ENCODE results near the gene SPTB. TPM values are rescaled to one million over a fixed set of nuclear protein-coding genes. Genes with fewer than 3 reads are reported as not detected.

Gene SPTB
- total RNA-seq, 2 donors from 2014 or later, result 5.6 to 9.9 TPM

DNA sequence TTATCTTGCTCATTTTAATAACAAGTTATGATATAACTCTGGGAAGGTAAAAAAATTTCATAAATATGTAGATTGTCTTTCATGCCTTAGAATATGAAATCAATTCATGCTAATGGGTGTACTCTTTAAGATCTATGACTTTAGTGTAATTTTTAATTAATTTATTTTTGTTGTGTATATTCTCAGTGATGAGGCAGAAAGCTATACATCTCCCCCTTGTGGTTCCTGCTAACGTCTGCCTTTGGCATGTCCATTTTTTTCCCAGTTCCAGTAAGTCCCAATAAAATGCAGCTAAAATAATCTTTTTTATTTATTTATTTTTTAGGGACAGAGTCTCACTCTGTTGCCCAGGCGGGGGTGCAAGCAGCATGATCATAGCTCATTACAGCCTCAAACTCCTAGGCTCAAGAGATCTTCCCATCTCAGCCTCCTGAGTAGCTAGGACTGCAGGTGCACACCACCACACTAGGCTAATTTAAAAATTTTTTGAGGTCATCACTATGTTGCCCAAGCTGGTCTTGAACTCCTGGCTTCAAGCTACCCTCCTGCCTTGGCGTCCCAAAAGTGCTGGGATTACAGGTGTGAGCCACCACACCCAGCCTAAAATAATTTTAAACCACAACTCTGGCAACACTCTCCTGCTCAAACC, 31.3 kb upstream of the SPTB start:
- no peak for DNase-seq (ENCODE audit: low spot score)
- no peak overlapping the region for H3K27ac ChIP-seq
- H3K36me3 ChIP-seq, result no peaks in the 10 kb centered on the region
- no peaks in the 10 kb centered on the region for H3K27me3 ChIP-seq (replicated peaks; ENCODE audit: insufficient read depth)
- no peaks in the 10 kb centered on the region for H3K9me3 ChIP-seq
- no peak overlapping the region for H3K4me3 ChIP-seq
- ATAC-seq (ENCODE audit: insufficient number of reproducible peaks, low FRiP score, low read depth), result no peak
- peaks cover 7 to 14% of the 10 kb centered on the region in 2 donors for H3K4me1 ChIP-seq (ENCODE audit: control insufficient read depth in 1 of 2, low read depth in 2 of 2)
- TF ChIP-seq, protein P1, sequence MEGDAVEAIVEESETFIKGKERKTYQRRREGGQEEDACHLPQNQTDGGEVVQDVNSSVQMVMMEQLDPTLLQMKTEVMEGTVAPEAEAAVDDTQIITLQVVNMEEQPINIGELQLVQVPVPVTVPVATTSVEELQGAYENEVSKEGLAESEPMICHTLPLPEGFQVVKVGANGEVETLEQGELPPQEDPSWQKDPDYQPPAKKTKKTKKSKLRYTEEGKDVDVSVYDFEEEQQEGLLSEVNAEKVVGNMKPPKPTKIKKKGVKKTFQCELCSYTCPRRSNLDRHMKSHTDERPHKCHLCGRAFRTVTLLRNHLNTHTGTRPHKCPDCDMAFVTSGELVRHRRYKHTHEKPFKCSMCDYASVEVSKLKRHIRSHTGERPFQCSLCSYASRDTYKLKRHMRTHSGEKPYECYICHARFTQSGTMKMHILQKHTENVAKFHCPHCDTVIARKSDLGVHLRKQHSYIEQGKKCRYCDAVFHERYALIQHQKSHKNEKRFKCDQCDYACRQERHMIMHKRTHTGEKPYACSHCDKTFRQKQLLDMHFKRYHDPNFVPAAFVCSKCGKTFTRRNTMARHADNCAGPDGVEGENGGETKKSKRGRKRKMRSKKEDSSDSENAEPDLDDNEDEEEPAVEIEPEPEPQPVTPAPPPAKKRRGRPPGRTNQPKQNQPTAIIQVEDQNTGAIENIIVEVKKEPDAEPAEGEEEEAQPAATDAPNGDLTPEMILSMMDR (IDR thresholded peaks at IDR 0.05), result peak; percentile 29

- H3K27me3 ChIP-seq (replicated peaks; ENCODE audit: insufficient read depth), result no peaks in the 10 kb centered on the region
- no peak for ATAC-seq (ENCODE audit: insufficient number of reproducible peaks, low FRiP score, low read depth)
- TF ChIP-seq, protein P1 (IDR thresholded peaks at IDR 0.05), result no peak
- H3K27ac ChIP-seq, result no peak overlapping the region
- no peak for DNase-seq (ENCODE audit: low spot score)
- no peaks in the 10 kb centered on the region for H3K36me3 ChIP-seq
- H3K4me3 ChIP-seq, result no peak overlapping the region
- H3K9me3 ChIP-seq, result no peaks in the 10 kb centered on the region
- no peaks in the 10 kb centered on the region for H3K4me1 ChIP-seq (ENCODE audit: control insufficient read depth in 1 of 2, low read depth in 2 of 2)
Measured at GRCh38 chr14:64906022-64906421, 26.3 kb upstream of the SPTB start.

DNA sequence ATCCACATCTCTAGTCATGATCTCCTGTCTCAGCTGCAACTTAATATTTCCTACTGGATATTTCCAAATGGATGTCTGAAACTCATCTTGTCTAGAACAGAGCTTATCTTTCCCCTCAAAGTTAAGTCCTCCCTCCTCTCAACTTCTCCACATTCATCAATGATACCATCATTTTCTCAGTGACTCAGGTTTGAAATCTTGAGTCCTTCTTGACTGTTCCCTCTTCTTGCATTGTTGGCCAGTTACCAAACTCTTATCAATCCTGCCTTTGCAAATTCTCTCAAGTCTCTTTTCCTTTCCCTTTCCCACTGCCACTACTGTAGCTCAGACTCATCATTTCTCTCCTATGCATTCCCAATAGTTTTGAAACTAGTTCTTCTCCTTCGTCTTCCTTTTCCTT, 20.3 kb upstream of the SPTB start:
- ATAC-seq (ENCODE audit: insufficient number of reproducible peaks, low FRiP score, low read depth), result no peak
- Histone ChIP-seq H3K27ac (no peak overlapping the region), H3K4me3 (no peak overlapping the region), H3K4me1 (ENCODE audit: control insufficient read depth in 1 of 2, low read depth in 2 of 2) (no peaks in the 10 kb centered on the region), H3K27me3 (replicated peaks; ENCODE audit: insufficient read depth) (no peaks in the 10 kb centered on the region), H3K9me3 (no peaks in the 10 kb centered on the region), H3K36me3 (no peaks in the 10 kb centered on the region)
- TF ChIP-seq, protein P1 (IDR thresholded peaks at IDR 0.05), result no peak
- DNase-seq (ENCODE audit: low spot score), result no peak

GRCh38 chr14:64891839-64892375, 12.2 kb upstream of the SPTB start:
- Histone ChIP-seq H3K4me1 (ENCODE audit: control insufficient read depth in 1 of 2, low read depth in 2 of 2) (no peaks in the 10 kb centered on the region), H3K27ac (no peak overlapping the region), H3K9me3 (no peaks in the 10 kb centered on the region), H3K4me3 (no peak overlapping the region), H3K36me3 (no peaks in the 10 kb centered on the region), H3K27me3 (replicated peaks; ENCODE audit: insufficient read depth) (no peaks in the 10 kb centered on the region)
- TF ChIP-seq, protein P1 (IDR thresholded peaks at IDR 0.05), result peak; percentile 59
- ATAC-seq (ENCODE audit: insufficient number of reproducible peaks, low FRiP score, low read depth), result no peak
- no peak for DNase-seq (ENCODE audit: low spot score)

GRCh38 chr14:64891173-64891838, 11.6 kb upstream of the SPTB start:
- TF ChIP-seq, protein P1 (IDR thresholded peaks at IDR 0.05), result no peak
- H3K4me1 ChIP-seq (ENCODE audit: control insufficient read depth in 1 of 2, low read depth in 2 of 2), result no peaks in the 10 kb centered on the region
- DNase-seq (ENCODE audit: low spot score) (no peak), ATAC-seq (ENCODE audit: insufficient number of reproducible peaks, low FRiP score, low read depth) (no peak)
- no peaks in the 10 kb centered on the region for H3K9me3 ChIP-seq
- H3K27me3 ChIP-seq (replicated peaks; ENCODE audit: insufficient read depth), result no peaks in the 10 kb centered on the region
- H3K27ac ChIP-seq, result no peak overlapping the region
- H3K4me3 ChIP-seq, result no peak overlapping the region
- no peaks in the 10 kb centered on the region for H3K36me3 ChIP-seq

All from thoracic aorta (tissue), 2 donors.